GM23248 (cell line): ENCODE measurements around the gene CCDC69.

Experiments used
- EZH2 ChIP-seq: fragments of 200-600 bp; sonication (generic); IDR thresholded peaks from 2 replicates; pipeline ENCODE4 v1.6.1; 2018; ENCODE audit warnings: antibody characterized with exemption, mild to moderate bottlenecking; ENCODE audit not compliant: insufficient read depth, poor library complexity, severe bottlenecking
- EZH2phosphoT487 ChIP-seq: fragments of 200-600 bp; sonication (generic); IDR thresholded peaks from 2 replicates; pipeline ENCODE4 v1.6.1; 2018; ENCODE audit warnings: antibody characterized with exemption, moderate library complexity, mild to moderate bottlenecking, low read depth; ENCODE audit not compliant: insufficient read depth

DNA sequence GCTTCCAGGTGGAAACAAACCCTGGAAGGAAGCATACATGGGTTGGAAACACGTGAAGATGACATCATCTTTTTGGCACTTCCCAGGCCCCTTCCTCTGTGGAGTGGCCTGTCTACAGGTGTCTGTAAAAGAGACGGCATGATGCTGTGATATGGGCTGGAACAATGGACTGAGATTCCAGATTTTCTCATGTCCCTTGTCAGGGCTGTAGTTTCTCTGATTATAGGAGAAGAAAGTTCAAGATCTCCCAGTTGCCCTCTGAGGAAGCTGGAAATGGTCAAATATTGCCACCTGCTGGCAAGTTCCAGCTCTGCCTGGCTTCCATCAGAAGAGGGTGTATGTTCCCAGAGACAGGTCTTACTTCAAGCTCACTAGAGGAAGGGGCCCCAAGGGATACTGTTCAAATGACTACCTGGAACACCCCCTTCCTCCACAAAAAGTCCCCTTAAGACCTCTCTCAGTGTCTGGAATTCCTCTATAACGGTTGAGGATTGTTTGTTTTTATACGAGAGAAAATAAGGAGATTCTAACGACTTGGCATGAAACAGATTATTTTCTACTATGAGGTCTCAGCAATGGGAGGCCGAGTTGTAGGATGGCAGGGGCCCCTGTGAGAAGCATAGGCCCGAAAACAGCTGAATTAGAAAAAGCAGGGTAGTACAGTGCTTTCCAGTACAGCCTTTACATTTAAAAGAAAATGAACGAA is 59.1 kb downstream of the CCDC69 start:
- TF ChIP-seq EZH2 (no peak), EZH2phosphoT487 (no peak)
